PFSK-1 (cell line): ENCODE data around the gene CREB3.

Source experiments
- POLR2AphosphoS5 ChIP-seq: IDR thresholded peaks from 2 replicates; pipeline ENCODE4 v1.6.1; 2012; ENCODE audit warnings: low read depth, mild to moderate bottlenecking, control low read depth, low read length, moderate library complexity
- REST ChIP-seq, 2 experiments: IDR thresholded peaks; 2 replicates each; pipeline versions ENCODE4 v1.6.1 to v1.8.0; 2011 to 2012; ENCODE audit warnings: low read depth in 2 of 2, low read length in 2 of 2, control low read depth in 1 of 2, inconsistent platforms in 1 of 2, mild to moderate bottlenecking in 1 of 2, moderate library complexity in 1 of 2; ENCODE audit not compliant: insufficient read depth in 1 of 2
- SIN3A ChIP-seq: IDR thresholded peaks from 2 replicates; pipeline ENCODE4 v1.6.1; 2012; ENCODE audit warnings: mild to moderate bottlenecking, low read length, moderate library complexity, borderline replicate concordance; ENCODE audit not compliant: insufficient read depth
- TAF1 ChIP-seq: IDR thresholded peaks from 2 replicates; pipeline ENCODE4 v1.6.1; 2012; ENCODE audit warnings: low read length, control low read depth, borderline replicate concordance; ENCODE audit not compliant: insufficient read depth

DNA sequence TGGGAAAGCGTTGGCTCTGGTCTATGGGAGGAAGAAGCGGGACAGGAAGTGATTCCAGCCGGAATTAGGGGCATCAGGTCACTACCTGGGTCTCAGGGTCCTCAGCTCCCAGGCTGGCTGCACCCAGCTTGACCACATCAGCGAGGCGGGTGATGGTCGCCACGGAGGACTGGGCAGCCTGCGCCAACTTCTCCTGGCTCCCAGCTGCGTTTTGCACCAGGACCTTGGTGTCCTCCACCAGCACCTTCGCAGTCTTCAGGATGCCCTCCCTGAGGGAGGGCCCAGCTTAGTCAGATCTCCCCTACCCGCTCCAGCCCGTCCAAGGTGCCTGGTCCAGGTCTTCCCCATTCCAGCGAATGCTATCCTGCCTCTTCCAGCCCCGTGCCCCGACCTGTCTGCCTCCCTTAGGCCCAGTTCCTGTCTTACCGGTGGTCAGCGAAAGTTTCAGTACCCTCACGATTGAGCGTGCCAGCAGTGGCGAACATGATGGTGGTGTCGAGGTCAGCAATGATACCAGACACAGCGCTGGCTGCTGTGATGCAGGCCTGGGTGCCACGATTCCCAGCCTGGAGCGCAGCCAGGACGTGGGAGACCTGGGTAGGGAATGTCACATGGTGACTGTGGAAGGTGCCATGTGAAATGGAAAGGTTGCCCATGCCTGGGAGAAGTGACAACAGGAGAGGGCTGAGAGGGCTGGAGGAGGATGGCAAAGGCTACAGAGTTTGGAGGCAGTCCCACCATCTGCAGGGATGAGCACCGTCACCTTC, 28.4 kb upstream of the CREB3 start:
- TF ChIP-seq POLR2AphosphoS5 (no peak), REST (IDR thresholded peaks at IDR 0.05; ENCODE audit: insufficient read depth in 1 of 2, low read depth in 2 of 2, low read length in 2 of 2) (no peak), SIN3A (no peak), TAF1 (no peak)
